Measurements from ENCODE around the gene USP14. TPM values are rescaled to one million over a fixed set of nuclear protein-coding genes. Genes with fewer than 3 reads are reported as not detected.
"Not testable (repeated sequence)": the region's sequence is repeated elsewhere in the genome, so short reads cannot be mapped to it uniquely, and the experiment has no call there.

Gene USP14
- total RNA-seq (10 to 100 TPM; 30.9 to 74.0 TPM), polyA plus RNA-seq (ENCODE audit: insufficient read length in 2 of 2) (10 to 100 TPM; 43.4 to 64.7 TPM)
- long read RNA-seq, donor 1, full-length matches to known transcripts, result 12 of 12 reads
- long read RNA-seq, donor 1, partial matches to known transcripts, result 0 of 12 reads
- long read RNA-seq, donor 1, other reads (novel, unspliced or antisense), result 0 of 12 reads
- long read RNA-seq, donor 2, full-length matches to known transcripts, result 3 of 3 reads
- long read RNA-seq, donor 2, partial matches to known transcripts, result 0 of 3 reads
- long read RNA-seq, donor 2, other reads (novel, unspliced or antisense), result 0 of 3 reads
- long read RNA-seq, donor 3, full-length matches to known transcripts, result 5 of 5 reads
- long read RNA-seq, donor 3, partial matches to known transcripts, result 0 of 5 reads
- long read RNA-seq, donor 3, other reads (novel, unspliced or antisense), result 0 of 5 reads
- long read RNA-seq, donor 4, full-length matches to known transcripts, result 9 of 9 reads
- long read RNA-seq, donor 4, partial matches to known transcripts, result 0 of 9 reads
- long read RNA-seq, donor 4, other reads (novel, unspliced or antisense), result 0 of 9 reads

- Histone ChIP-seq H3K36me3 (ENCODE audit: control insufficient read depth, insufficient read depth, low read length) (peaks cover 2% of the 10 kb centered on the region), H3K4me3 (ENCODE audit: low read depth, low read length) (peak within 1 kb of the TSS; percentile 63), H3K9me3 (ENCODE audit: control insufficient read depth, insufficient read depth, low read length) (no peaks in the 10 kb centered on the region), H3K27ac (ENCODE audit: low read depth, low read length) (no peak within 1 kb of the TSS), H3K4me1 (ENCODE audit: control insufficient read depth, insufficient read depth, low read length) (peaks cover 5% of the 10 kb centered on the region), H3K27me3 (ENCODE audit: control insufficient read depth, insufficient read depth, low read length) (no peaks in the 10 kb centered on the region)
- DNase-seq (ENCODE audit: low read depth in 4 of 6, low spot score in 6 of 6), result peak; percentile 85 to 99 (median 94)
- under 1% methylated on average over 85 of the region's 89 CpGs for WGBS (ENCODE audit: insufficient coverage)
These were observed at the start of gene USP14 for GRCh38 chr18:158128-159036. TSS of gene USP14 (plus strand) at chr18:158557. CDS start at chr18:158699, 142 bp downstream.

GRCh38 chr18:108665-109063 is 49.7 kb upstream of the USP14 start:
- H3K27me3 ChIP-seq (ENCODE audit: control insufficient read depth, insufficient read depth, low read length); H3K27ac ChIP-seq (ENCODE audit: low read depth, low read length); H3K9me3 ChIP-seq (ENCODE audit: control insufficient read depth, insufficient read depth, low read length); H3K4me1 ChIP-seq (ENCODE audit: control insufficient read depth, insufficient read depth, low read length); DNase-seq (ENCODE audit: low read depth in 4 of 6, low spot score in 6 of 6); H3K36me3 ChIP-seq (ENCODE audit: control insufficient read depth, insufficient read depth, low read length); H3K4me3 ChIP-seq (ENCODE audit: low read depth, low read length): not testable (repeated sequence)
- WGBS (ENCODE audit: insufficient coverage), result no CpG with 5 or more reads among the region's 3 CpGs

- H3K36me3 ChIP-seq (ENCODE audit: control insufficient read depth, insufficient read depth, low read length); H3K4me1 ChIP-seq (ENCODE audit: control insufficient read depth, insufficient read depth, low read length); H3K27ac ChIP-seq (ENCODE audit: low read depth, low read length); H3K9me3 ChIP-seq (ENCODE audit: control insufficient read depth, insufficient read depth, low read length); H3K4me3 ChIP-seq (ENCODE audit: low read depth, low read length); H3K27me3 ChIP-seq (ENCODE audit: control insufficient read depth, insufficient read depth, low read length): not testable (repeated sequence)
- DNase-seq (ENCODE audit: low read depth in 4 of 6, low spot score in 6 of 6), result peak in 1 of 6 donors; percentile 7
- 23% methylated on average over 3 of the region's 7 CpGs for whole genome bisulfite sequencing (ENCODE audit: insufficient coverage)
These were observed 49.0 kb upstream of the USP14 start for GRCh38 chr18:109130-109921.

- not testable (repeated sequence) for H3K27ac ChIP-seq (ENCODE audit: low read depth, low read length); H3K9me3 ChIP-seq (ENCODE audit: control insufficient read depth, insufficient read depth, low read length); H3K4me3 ChIP-seq (ENCODE audit: low read depth, low read length); H3K36me3 ChIP-seq (ENCODE audit: control insufficient read depth, insufficient read depth, low read length); H3K27me3 ChIP-seq (ENCODE audit: control insufficient read depth, insufficient read depth, low read length); H3K4me1 ChIP-seq (ENCODE audit: control insufficient read depth, insufficient read depth, low read length)
- peak in 1 of 6 donors; percentile 4 for DNase-seq (ENCODE audit: low read depth in 4 of 6, low spot score in 6 of 6)
- 68% methylated on average over 4 of the region's 5 CpGs for WGBS (ENCODE audit: insufficient coverage)
These were observed 48.5 kb upstream of the USP14 start for GRCh38 chr18:109922-110261.

- WGBS (ENCODE audit: insufficient coverage), result 67% methylated on average over 3 of the region's 4 CpGs
- not testable (repeated sequence) for H3K36me3 ChIP-seq (ENCODE audit: control insufficient read depth, insufficient read depth, low read length); H3K27ac ChIP-seq (ENCODE audit: low read depth, low read length); H3K9me3 ChIP-seq (ENCODE audit: control insufficient read depth, insufficient read depth, low read length); H3K4me3 ChIP-seq (ENCODE audit: low read depth, low read length); H3K27me3 ChIP-seq (ENCODE audit: control insufficient read depth, insufficient read depth, low read length); H3K4me1 ChIP-seq (ENCODE audit: control insufficient read depth, insufficient read depth, low read length)
- DNase-seq (ENCODE audit: low read depth in 4 of 6, low spot score in 6 of 6), result peak in 1 of 6 donors; percentile 2
These were observed 47.8 kb upstream of the USP14 start for GRCh38 chr18:110351-111201.

GRCh38 chr18:111306-112014 is 46.9 kb upstream of the USP14 start:
- no peaks in the 10 kb centered on the region for H3K9me3 ChIP-seq (ENCODE audit: control insufficient read depth, insufficient read depth, low read length)
- peak overlapping the region; percentile 29 for H3K4me3 ChIP-seq (ENCODE audit: low read depth, low read length)
- no peaks in the 10 kb centered on the region for H3K36me3 ChIP-seq (ENCODE audit: control insufficient read depth, insufficient read depth, low read length)
- no peaks in the 10 kb centered on the region for H3K4me1 ChIP-seq (ENCODE audit: control insufficient read depth, insufficient read depth, low read length)
- DNase-seq (ENCODE audit: low read depth in 4 of 6, low spot score in 6 of 6), result peak; percentile 26 to 92 (median 64)
- no peak overlapping the region for H3K27ac ChIP-seq (ENCODE audit: low read depth, low read length)
- 19% methylated on average over 37 of the region's 42 CpGs for WGBS (ENCODE audit: insufficient coverage)
- H3K27me3 ChIP-seq (ENCODE audit: control insufficient read depth, insufficient read depth, low read length), result no peaks in the 10 kb centered on the region

GRCh38 chr18:112015-112733 is 46.2 kb upstream of the USP14 start:
- H3K4me1 ChIP-seq (ENCODE audit: control insufficient read depth, insufficient read depth, low read length); H3K4me3 ChIP-seq (ENCODE audit: low read depth, low read length); DNase-seq (ENCODE audit: low read depth in 4 of 6, low spot score in 6 of 6); H3K36me3 ChIP-seq (ENCODE audit: control insufficient read depth, insufficient read depth, low read length); H3K27ac ChIP-seq (ENCODE audit: low read depth, low read length); H3K9me3 ChIP-seq (ENCODE audit: control insufficient read depth, insufficient read depth, low read length); H3K27me3 ChIP-seq (ENCODE audit: control insufficient read depth, insufficient read depth, low read length): not testable (repeated sequence)
- WGBS (ENCODE audit: insufficient coverage), result 37% methylated on average over 20 of the region's 43 CpGs
